Mucosa of stomach (tissue), 1 donor: ENCODE data around the gene SYF2.

Experiments
- H3K27me3 ChIP-seq: one replicate; pipeline ENCODE4 v1.7.0; 2013; ENCODE audit warnings: mild to moderate bottlenecking, low read length; ENCODE audit not compliant: control insufficient read depth, insufficient read depth
- H3K36me3 ChIP-seq: one replicate; pipeline ENCODE4 v1.7.0; 2013; ENCODE audit warnings: low read length; ENCODE audit not compliant: control insufficient read depth, insufficient read depth
- H3K4me1 ChIP-seq: one replicate; pipeline ENCODE4 v1.7.0; 2013; ENCODE audit warnings: mild to moderate bottlenecking, low read length; ENCODE audit not compliant: control insufficient read depth, insufficient read depth
- H3K4me3 ChIP-seq: one replicate; pipeline ENCODE4 v1.7.0; 2013; ENCODE audit warnings: low read length
- H3K9ac ChIP-seq: one replicate; pipeline ENCODE4 v1.7.0; 2013; ENCODE audit warnings: mild to moderate bottlenecking, low read length, moderate library complexity
- H3K9me3 ChIP-seq: one replicate; pipeline ENCODE4 v1.7.0; 2013; ENCODE audit warnings: mild to moderate bottlenecking, low read length, moderate library complexity; ENCODE audit not compliant: control insufficient read depth
- donor health status: Pancreatic carcinoma.

SYF2 gene

DNA sequence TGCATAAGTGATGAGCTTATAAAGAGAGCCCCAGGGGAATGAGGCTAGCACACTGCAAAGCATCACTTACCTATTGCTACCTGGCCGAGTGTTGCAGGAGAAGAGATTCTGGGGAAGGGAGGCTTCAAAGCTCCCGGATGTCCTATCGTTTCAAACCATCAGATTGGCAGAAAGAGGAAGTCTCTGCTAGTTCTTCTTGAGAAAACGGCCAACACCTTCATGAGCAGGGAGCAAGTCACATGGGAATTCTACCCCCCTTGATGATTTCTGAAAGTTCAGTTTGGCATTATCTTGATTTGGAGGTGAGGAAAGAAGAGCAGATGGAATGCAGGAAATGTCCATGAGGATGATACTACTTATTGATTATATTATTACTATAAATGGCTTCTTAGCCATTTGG is 16.2 kb downstream of the SYF2 start:
- Histone ChIP-seq H3K4me1 (no peaks in the 10 kb centered on the region), H3K27me3 (no peaks in the 10 kb centered on the region), H3K4me3 (no peak overlapping the region), H3K36me3 (no peaks in the 10 kb centered on the region), H3K9me3 (no peaks in the 10 kb centered on the region), H3K9ac (no peak overlapping the region)

DNA sequence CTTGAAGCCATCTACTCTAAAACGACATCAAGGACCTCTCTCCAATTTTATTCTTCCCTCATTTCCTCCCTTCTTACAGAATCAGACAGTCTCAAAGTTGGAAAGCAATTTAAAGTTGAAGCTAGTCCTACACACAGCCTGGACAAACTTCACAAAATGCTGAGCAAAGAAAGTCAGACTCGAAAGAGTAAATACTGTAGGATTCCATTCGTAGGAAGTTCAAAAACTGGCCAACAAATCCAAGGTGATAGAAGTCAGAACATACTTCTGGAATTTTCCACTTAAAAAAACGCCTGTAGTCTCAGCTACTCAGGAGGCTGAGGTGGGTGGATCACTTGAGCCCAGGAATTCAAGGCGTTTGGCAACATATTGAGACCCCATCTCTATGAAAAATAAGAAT is 19.6 kb downstream of the SYF2 start:
- Histone ChIP-seq H3K4me3 (no peak overlapping the region), H3K27me3 (peaks cover 5% of the 10 kb centered on the region), H3K9ac (no peak overlapping the region), H3K4me1 (no peaks in the 10 kb centered on the region), H3K36me3 (no peaks in the 10 kb centered on the region), H3K9me3 (no peaks in the 10 kb centered on the region)

GRCh38 chr1:25210728-25211127 is 21.6 kb downstream of the SYF2 start:
- Histone ChIP-seq H3K9me3 (no peaks in the 10 kb centered on the region), H3K4me3 (no peak overlapping the region)

GRCh38 chr1:25209516-25209915 is 22.8 kb downstream of the SYF2 start:
- Histone ChIP-seq H3K27me3 (peaks cover 5% of the 10 kb centered on the region), H3K36me3 (no peaks in the 10 kb centered on the region), H3K4me3 (no peak overlapping the region), H3K9me3 (no peaks in the 10 kb centered on the region), H3K9ac (no peak overlapping the region), H3K4me1 (no peaks in the 10 kb centered on the region)

More at GRCh38 chr1:25210728-25211127, 21.6 kb downstream of the SYF2 start:
- Histone ChIP-seq H3K4me1 (no peaks in the 10 kb centered on the region), H3K9ac (no peak overlapping the region), H3K27me3 (peaks cover 5% of the 10 kb centered on the region), H3K36me3 (no peaks in the 10 kb centered on the region)

DNA sequence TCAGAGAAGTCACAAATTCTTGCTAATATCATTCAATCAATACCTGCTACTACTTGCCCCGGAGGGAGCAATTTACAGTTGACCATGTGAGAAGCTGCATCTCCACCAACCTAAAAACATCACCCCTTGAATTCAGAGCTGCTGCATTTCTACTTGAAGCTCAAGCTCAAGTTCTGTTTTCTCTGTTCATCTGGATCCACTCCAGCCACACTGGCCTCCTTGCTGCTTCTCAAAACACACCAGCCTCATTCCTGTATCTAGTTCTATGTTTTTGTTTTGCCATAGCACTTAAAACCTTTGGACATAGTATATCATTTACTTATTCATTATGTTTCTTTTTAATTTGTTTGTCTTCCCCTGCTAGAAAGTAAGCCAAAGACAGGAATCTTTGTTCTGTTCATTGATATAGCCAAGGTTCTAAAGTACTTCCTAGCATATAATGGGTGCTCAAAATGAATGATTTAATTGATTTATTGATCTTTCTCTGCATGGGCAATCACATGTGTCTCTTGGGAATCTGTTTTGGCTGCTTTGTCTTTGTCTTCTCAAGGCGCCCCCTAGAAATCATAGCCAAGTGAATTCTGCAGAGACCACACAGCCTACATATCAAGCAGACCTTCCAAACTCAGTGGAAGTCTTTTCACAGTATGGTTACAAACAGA is 23.6 kb downstream of the SYF2 start:
- Histone ChIP-seq H3K27me3 (peaks cover 5% of the 10 kb centered on the region), H3K4me3 (no peak overlapping the region), H3K4me1 (no peaks in the 10 kb centered on the region), H3K9ac (no peak overlapping the region), H3K9me3 (no peaks in the 10 kb centered on the region), H3K36me3 (no peaks in the 10 kb centered on the region)

DNA sequence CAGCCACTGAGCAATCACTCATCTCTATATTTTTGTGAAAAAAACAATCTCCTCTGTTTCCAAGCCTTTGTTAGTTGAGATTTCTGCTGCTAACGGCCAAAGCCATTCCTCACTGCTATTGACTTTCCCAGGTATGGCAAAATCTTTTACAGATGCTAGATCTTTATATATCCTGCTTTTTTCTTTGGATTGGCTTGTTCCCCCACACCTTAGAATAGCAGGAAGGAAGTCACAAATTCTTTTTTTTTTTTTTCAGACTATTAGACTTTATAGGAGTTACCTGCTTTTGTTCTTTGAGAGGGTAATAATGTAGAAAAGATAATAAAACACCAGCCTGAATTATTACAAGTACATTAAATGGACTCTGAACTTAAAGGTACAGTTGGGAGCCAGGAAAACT is 24.2 kb downstream of the SYF2 start:
- no peaks in the 10 kb centered on the region for H3K9me3 ChIP-seq
- no peak overlapping the region for H3K9ac ChIP-seq
- no peaks in the 10 kb centered on the region for H3K36me3 ChIP-seq
- peaks cover 5% of the 10 kb centered on the region for H3K27me3 ChIP-seq
- H3K4me3 ChIP-seq: no peak overlapping the region
- H3K4me1 ChIP-seq: no peaks in the 10 kb centered on the region

DNA sequence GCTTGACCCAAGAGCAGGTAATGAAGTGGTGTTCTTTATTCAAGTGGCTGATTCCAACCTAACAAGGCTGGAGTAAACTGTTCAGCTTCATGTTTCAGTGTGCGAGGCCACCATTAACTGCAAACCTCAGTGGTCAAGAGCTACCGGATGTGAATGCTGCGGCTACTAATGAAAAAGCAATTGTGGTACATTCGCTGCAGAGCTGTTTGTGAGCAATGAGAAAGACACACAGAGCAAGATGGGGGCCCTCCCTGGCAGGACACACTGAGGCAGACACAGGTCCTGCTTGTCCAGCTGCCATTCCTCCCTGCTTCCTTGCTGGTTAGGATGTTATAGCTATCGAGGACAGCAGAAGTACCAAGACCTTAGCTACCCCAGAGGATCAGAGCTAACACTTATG is 26.1 kb downstream of the SYF2 start:
- Histone ChIP-seq H3K4me1 (no peaks in the 10 kb centered on the region), H3K27me3 (peaks cover 5% of the 10 kb centered on the region), H3K36me3 (no peaks in the 10 kb centered on the region), H3K9me3 (no peaks in the 10 kb centered on the region), H3K9ac (no peak overlapping the region), H3K4me3 (no peak overlapping the region)

- no peaks in the 10 kb centered on the region for H3K4me1 ChIP-seq
- peaks cover 4% of the 10 kb centered on the region for H3K27me3 ChIP-seq
- no peaks in the 10 kb centered on the region for H3K36me3 ChIP-seq
- no peaks in the 10 kb centered on the region for H3K9me3 ChIP-seq
- no peak overlapping the region for H3K4me3 ChIP-seq
- H3K9ac ChIP-seq: no peak overlapping the region
Observed at GRCh38 chr1:25205786-25206185, 26.5 kb downstream of the SYF2 start.

DNA sequence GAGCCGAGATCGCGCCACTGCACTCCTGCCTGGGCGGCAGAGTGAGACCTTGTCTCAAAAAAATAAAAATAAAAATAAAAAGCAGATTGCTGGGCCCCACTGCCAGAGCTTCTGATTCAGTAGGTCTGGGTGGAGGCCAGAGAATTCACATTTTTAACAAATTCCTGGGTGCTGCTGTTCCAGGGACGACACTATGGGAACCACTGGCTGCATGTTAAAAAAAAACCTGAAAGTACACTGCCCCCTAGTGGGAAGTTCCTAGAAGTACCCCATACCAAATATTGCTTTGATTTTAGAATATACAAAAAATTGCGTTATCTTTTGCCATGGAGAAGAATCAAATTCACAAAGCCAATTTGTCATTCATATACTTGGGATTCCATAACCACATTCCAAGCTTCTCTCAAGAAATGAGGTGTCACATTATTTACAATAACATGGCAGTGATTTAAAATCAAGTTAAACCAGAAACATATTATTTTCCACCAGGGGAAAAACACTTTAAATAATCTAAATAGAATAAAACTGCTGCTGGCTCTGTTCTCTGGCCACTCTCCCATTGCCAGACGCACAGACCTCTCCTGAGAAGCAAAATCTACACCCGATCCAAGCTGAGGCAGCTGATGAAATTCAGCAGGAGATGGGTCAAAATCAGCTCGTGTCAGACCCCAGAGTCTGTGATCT is 27.4 kb downstream of the SYF2 start:
- H3K9me3 ChIP-seq: no peaks in the 10 kb centered on the region
- no peaks in the 10 kb centered on the region for H3K36me3 ChIP-seq
- no peaks in the 10 kb centered on the region for H3K4me1 ChIP-seq
- H3K9ac ChIP-seq: no peak overlapping the region
- no peak overlapping the region for H3K4me3 ChIP-seq
- H3K27me3 ChIP-seq: no peaks in the 10 kb centered on the region

DNA sequence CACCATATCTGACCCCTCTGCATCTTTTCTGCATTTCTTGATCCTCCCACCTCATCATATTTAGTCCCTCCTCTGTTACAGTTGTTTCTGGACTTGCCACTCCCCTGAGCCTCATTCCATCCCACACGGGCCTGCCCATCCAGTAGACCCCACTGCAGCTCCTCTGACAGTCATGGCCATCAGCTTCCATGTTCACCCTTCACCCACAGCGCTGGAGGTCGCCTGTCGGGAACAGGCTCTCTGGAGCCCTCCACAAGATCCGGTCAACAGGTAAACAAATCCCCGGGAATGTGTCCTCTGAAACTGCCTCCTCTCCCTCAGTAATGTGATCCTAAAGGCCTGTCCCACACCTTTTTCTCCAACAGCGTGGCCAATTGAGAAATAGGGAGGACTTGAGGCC is 31.3 kb downstream of the SYF2 start:
- Histone ChIP-seq H3K9ac (no peak overlapping the region), H3K36me3 (no peaks in the 10 kb centered on the region)

DNA sequence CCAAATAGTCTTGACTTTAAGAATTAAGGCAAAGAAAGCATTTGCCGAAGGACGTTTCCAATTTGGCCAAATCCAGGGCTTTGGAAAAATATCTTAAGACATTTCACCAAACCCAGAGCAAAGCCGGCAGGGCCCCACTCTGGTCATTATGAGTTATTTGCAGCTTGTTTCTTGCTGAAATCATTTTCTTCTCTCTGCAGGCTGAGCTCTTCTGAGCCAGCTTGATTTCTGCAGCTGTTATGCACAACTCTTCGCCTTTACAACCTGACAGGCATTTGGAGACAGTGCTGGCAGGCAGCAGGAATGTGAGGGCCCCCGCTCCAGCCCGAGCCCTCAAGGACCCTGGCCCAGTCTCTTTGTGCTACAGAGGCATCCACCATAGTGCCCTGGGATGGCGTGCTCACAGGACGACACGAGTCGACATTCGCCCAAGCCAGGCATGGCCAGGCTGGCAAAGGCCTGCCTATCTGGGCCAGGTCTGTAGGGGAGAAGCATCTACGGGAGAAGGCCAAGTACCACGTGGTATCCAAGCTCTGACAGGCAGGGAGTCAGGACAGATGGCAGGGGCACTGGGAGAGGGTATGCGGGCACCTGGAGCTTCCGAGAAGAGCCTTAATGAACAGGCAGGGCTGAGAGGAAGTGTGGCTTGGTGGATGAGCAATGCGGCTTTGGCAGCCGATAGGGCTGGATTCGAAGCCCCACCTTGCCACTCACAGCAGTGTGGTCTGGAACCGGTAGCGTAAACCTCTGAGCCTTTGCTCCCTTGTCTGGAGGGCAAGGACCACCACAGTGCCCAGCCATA is 32.3 kb downstream of the SYF2 start:
- peaks cover 32% of the 10 kb centered on the region for H3K4me1 ChIP-seq
- H3K9ac ChIP-seq: no peak overlapping the region
- H3K4me3 ChIP-seq: no peak overlapping the region
- no peaks in the 10 kb centered on the region for H3K27me3 ChIP-seq
- no peaks in the 10 kb centered on the region for H3K9me3 ChIP-seq
- no peaks in the 10 kb centered on the region for H3K36me3 ChIP-seq

More for the DNA sequence above, 31.3 kb downstream of the SYF2 start:
- Histone ChIP-seq H3K27me3 (no peaks in the 10 kb centered on the region), H3K9me3 (no peaks in the 10 kb centered on the region), H3K4me3 (no peak overlapping the region), H3K4me1 (peaks cover 22% of the 10 kb centered on the region)

- Histone ChIP-seq H3K9ac (peak overlapping the region; percentile 60), H3K36me3 (no peaks in the 10 kb centered on the region), H3K4me1 (peaks cover 40% of the 10 kb centered on the region), H3K4me3 (no peak overlapping the region), H3K9me3 (no peaks in the 10 kb centered on the region), H3K27me3 (no peaks in the 10 kb centered on the region)
Observed at GRCh38 chr1:25198663-25199252, 33.5 kb downstream of the SYF2 start.
